Inferior parietal cortex (tissue), 1 donor: ENCODE data around the gene SLC16A5.
A peak's percentile ranks its signal among the peaks of the same experiment; 100 is the strongest.

Source experiments
- DNase-seq: peaks from one replicate; pipeline ENCODE4 v3.0.0-alpha.2; 2016; ENCODE audit errors: extremely low spot score

The SLC16A5 gene

DNA sequence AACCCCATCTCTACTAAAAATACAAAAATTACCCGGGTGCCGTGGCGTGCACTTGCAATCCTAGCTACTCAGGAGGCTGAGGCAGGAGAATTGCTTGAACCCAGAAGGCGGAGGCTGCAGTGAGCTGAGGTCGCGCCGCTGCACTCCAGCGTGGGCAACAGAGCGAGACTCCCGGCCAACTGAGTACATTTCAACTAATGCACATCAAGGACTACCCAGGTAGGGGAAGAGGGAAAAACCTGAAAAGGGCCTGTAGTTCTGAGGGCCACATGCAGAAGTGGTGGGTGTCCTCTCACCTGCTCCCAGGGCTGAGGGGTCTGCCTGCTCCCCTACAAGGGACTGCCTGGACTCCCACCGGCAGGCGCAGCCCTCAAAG is 584 bp upstream of the SLC16A5 start:
- no peak for DNase-seq

DNA sequence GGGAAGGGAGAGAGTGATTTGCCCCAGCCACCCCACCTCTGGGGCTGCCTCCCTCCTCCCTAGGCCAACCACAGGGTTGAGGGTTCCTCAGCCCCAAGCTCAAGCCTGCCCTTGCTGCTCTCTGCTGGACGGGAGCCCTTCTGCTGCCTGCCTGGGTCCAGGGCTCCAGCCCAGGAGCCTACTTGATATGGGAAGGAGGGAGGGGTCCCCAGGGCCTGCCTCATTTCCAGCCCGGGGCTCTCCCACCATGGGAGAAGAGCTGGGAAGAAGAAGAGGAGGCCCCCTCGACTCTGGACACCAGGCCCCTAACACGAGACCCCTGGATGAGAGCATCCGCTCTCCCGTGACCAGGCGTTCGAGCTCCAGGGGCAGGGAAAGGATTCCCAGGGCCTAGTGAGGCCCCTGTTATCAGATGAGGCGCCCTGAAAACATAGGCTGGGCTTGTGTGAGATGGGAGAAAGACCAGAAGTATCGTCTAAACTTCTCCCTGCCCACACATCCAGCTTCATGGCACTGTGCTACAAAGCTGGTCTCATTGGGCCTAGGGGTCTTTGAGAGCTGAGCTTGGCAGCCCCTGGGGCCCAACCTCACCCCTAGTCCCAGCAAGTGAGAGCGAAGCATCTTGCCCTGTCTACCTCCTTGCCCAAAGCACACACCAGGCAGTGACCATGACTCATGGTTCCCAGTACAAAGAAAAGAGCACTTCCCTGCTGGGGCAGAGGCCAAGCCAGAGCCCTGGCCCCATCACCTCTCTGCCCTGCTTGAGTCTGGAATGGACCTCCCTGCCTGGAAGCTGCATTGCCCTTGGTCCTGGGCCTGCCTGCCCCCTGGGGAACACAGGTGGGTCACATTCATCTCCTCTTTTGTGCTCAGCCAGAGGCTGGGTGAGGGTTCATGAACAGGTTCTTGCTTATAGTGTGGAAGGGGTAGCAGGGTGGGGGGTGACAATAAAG is 987 bp downstream of the SLC16A5 start:
- no peak for DNase-seq

DNA sequence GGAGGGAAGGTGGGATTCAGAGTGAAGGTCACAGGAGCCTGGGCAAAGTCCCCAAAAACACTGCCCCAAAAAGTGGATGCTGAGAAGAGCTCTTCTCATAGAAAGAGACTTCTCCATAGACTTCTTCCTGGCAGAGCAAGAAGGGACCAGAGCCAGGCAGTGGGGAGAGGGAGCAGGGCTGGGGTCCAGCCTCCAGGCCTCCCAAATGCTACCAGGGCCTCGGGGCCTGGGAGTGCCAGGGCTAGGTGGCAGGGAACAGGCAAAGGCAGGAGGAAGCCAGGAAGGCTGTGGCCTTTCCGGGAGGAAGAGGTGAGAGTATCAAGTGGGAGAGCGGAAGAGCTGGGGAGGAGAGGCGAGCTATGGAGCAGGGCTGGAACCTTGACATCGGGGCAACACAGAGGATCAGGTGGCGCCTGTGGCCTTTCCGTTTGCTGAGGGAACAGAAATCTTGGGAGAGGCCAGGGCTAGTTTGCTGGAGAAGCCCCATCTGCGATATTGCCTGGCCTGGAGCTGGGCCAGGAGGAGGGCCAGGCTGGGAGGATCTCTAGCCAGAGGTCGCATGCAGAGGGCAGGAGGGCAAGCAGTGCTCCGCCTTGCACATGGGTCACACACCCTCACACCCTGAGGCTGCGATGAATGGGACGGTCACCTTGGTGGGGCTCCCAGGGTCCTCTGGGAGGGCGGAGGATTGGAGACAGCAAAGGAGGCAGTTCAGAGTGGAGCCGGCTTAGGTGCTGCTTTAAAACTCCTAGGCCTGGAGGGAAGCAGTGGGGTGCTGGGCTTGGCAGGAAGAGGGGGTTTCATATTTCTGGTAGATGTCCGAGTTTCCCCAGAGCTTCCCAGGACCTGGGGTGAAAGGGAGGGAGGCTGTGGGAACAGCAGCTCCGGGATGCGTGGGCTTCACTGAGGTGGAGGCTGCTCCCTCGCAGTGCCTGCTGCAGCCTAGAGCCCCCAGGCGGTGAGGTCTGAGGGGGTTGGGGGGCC is 3.4 kb downstream of the SLC16A5 start:
- no peak for DNase-seq

DNA sequence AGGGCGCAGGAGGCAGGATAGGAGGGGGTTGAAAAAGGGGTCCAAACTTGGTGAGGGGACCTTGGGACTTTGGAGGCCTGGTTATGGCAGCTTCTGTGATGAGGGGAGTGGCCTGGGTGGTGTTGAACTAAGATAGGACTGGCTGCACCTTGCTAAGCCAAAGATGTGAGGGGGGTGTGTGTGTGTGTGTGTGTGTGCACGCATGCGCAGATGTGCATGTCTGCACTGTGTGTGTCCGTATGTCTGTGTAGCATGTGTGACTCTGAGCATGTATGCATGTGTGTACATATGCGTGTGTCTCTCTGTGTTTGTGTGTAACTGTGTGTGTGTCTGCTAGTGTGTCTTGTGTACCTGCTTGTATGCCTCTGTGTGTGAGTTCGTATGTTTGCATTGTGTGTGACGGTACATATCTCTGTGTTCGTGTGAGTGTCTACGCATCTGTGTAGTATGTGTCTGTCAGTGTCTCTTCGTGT is 4.1 kb downstream of the SLC16A5 start:
- no peak for DNase-seq

DNA sequence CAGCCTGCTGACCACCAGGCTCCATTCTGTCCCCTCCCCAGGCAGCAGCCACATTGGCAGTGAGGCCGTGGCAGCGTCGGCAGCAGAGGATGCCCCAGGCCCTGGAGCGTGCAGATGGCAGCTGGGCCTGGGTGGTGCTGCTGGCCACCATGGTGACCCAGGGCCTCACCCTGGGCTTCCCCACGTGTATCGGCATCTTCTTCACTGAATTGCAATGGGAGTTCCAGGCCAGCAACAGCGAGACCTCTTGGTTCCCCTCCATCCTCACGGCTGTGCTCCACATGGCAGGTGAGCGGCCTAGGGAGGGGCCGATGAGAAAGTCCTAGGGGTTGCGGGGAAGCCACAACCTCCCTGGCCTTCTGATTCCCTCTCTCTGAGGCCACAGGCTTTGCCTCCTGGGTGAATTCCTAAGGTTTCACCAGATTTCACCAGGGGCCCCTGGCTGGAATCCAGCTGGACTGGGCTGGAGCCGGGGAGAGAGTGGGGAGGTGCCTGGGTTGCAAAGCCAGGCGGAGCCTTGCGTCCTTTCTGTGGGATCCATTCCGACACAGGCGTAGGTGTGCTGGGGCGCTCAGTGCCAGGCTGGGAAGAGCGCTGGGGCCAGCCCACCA is 5.9 kb downstream of the SLC16A5 start:
- no peak for DNase-seq

DNA sequence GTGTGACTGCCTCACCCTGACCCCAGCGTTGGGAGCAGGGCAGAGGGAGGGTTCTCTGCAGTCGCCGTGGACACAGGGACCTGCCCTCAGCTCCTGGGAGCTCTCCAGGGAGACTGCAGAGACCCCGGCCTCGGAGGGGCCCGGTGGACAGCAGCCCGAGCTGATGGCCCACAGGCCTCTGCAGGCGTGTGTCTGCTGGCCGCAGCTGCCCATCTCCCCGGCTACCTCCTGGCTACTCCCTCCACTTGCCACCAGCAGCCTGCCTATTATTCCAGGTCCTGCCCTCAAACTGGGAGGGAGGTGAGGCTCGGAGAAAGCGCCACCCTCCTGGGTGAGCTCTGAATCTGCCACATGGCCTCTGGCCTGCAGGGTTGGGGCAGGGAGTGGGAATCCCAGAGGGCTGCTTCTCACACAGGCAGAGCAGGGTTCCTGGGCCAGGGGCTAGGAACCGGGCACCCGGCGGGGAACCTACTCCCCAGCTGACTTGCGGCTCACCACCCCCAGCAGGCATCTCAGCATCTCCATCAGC is 7.2 kb downstream of the SLC16A5 start:
- DNase-seq = no peak

DNA sequence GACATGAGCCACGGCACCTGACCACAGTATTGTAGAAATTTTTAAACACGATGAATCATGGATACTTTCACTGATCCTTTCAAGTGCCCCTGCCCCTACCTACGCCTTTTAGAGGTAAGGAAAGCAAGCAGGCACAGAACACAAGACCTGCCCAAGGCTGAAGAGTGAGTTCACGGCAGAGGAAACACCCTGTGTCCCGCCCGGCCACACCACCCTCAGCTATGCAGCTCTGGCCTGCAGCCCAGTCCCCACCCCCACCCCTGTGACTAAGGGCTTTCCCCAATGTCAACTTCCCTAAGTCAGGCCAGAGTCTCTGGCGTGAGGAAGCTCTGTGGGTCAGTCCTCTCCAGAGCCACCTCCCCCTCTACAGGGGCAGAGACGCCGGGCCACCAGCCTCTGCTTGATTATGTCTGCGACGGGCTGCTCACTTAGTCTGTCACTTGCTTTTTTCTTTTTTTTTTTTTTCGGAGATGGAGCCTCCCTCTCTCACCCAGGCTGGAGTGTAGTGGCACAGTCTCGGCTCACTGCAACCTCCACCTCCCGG is 8.4 kb downstream of the SLC16A5 start:
- no peak for DNase-seq

DNA sequence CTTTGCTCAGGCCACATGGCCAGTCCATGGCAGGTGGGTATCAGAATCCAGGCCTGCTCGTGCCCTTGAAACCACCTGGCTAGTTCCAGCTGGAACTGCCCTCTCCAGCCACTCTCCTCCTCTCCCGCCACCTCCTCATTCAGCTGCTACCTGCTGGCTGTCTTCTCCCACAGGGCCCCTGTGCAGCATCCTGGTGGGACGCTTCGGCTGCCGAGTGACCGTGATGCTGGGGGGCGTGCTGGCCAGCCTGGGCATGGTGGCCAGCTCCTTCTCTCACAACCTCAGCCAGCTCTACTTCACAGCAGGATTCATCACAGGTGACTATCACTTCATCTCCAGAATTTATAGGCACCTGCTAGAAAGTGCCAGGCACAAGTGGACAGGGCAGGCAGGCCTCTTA is 10.1 kb downstream of the SLC16A5 start:
- no peak for DNase-seq

DNA sequence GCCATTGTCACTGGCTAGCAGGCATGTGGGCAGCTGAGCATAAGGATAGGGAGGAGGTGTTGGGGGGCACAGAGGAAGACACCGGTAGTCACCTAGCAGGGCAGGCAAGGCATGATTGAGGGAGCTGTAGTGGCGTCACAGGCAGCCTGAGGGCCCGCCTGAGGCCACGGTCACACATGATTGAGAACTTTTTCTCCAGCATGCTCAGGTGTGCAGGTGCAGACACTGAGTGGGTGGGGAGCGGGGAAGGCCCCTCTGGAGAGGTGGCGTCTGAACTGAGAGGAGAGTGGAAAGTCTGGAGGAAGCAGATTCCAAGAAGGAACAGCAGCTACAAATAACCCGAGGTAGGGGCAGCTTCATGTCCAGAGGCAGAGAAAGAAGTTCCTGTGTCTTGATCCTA is 11.1 kb downstream of the SLC16A5 start:
- DNase-seq = no peak

DNA sequence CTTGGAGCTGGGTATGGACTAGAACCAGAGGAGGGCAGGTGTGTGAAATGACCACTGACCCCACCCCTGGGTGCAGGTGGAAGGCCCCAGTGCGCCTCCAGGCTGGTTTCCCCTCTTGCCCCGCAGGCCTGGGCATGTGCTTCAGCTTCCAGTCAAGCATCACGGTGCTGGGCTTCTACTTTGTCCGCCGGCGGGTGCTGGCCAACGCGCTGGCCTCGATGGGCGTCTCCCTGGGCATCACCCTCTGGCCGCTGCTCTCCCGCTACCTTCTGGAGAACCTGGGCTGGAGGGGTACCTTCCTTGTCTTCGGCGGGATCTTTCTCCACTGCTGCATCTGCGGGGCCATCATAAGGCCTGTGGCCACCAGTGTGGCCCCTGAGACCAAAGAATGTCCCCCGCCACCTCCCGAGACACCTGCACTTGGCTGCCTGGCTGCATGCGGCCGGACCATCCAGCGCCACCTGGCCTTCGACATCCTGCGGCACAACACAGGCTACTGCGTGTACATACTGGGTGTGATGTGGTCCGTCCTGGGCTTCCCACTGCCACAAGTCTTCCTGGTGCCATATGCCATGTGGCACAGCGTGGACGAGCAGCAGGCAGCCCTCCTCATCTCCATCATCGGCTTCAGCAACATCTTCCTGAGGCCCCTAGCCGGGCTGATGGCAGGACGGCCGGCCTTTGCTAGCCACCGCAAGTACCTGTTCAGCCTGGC is 12.3 kb downstream of the SLC16A5 start:
- no peak for DNase-seq

DNA sequence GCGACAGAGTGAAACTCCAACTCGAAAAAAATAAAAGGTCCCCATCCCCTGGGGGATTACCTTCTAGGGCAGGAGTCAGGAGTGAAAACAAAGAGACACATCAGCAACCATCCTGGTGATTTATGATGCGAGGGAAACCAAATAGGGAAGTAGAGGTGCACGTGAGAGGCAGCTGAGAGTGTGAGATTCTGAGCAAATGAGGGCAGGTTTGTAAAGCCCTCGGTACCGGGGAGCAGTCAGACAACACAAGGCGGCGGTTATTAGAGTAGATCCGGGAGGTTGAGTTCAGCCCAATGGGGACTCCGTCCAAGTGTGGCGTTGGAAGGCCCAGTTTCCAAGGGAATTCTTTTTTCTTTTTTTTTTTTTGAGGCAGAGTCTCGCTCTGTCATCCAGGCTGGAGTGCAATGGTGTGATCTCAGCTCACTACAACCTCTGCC is 14.6 kb downstream of the SLC16A5 start:
- no peak for DNase-seq

DNA sequence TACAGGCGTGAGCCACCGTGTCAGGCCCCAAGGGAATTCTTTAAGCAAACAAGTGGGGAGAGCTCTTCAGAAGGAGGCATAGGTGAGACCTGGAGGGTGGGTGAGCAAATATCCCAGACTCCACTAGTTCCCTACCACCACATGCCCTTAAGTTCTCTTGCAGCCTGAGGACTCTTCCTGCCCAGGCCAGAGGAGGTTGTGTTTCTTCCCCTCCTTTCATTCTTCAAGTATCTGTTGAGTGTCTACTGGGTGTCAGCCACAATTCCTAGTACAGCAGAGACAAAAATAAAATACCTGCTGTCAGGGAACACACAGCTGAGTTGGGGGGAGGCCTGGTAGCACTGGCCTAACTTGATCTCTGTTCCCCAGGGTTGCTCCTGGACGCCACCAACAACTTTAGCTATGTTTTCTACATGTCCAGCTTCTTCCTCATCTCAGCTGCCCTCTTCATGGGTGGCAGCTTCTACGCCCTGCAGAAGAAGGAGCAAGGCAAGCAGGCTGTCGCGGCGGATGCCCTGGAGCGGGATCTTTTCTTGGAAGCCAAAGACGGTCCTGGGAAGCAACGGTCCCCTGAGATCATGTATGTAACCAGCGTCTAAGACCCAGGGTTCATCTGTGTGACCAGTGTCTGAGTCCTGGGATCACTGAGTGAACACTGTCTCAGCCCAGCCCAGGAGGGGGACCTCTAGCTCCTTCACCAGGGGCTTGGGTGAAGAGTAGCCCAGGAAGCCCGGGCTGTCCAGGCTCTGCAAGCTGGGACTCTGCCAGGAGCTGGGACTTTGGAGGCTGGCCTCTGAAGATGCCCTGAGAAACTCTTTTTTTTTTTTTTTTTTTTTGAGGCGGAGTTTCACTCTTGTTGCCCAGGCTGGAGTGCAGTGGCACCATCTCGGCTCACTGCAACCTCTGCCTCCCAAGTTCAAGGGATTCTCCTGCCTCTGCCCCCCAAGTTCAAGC is 16.1 kb downstream of the SLC16A5 start:
- no peak for DNase-seq

DNA sequence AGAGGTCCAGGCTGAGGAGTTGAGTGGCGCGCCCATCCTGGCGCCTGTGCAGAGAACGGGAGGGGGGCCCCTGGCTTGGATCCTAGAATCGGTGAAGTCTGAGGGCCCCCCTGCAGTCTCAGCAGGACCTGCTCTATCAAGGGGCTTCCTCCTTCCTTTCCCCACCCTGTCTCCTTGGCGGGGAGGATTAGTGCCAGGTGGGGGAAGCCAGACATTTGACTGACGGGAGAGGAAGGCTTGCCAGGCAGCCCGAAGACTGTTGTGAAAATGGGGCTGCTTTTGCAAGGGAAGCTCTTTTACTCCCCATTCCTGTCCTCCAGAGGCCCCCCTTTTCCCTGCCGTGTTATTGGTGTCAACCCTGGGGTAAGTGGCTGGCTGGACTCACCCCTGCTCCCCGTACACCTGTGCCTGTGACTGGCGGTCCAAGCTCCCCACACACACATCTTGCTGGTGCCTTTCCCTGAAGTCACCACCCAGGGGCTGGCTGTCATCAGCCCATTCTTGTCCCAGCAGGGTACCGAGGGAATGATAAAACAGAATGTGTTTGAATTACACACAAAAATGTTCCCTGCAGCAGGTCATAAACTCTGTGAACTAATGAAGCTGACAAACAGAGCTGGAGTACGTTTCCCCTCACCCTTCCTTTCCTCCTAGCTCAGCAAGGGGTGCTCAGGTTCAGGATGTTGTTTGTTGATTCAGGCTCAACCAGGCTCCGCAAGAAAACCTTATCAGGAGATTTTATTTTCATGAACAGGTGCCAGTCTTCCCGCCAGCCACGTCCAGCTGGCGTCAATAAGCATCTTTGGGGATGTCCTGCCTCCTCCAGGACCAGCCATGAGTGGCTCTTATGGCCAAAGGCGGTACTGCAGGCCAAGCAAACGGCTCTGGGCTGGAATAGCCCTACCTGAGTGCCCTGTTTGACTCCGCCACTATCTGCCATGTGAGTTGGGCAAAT is 17.6 kb downstream of the SLC16A5 start:
- DNase-seq = no peak

DNA sequence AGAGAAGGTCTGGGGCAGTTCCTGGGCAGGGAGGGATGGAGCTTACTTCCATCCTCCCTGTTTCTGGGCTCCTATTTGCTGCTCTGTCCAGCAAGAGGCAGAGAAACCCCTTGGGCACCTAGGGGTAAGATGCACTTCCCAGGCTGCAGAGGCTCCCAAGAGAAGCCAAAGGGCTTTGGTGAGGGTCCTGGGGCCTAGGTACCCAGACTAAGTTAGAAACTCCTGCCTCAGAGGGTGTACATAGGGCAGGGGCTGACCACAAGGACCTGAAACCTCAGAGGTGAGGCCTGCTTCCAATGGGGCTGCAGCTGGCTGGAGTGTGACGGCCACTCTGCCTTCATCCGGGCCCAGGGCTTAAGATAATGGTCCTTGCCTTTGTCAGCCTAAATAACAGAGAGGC is 20.4 kb downstream of the SLC16A5 start:
- no peak for DNase-seq

DNA sequence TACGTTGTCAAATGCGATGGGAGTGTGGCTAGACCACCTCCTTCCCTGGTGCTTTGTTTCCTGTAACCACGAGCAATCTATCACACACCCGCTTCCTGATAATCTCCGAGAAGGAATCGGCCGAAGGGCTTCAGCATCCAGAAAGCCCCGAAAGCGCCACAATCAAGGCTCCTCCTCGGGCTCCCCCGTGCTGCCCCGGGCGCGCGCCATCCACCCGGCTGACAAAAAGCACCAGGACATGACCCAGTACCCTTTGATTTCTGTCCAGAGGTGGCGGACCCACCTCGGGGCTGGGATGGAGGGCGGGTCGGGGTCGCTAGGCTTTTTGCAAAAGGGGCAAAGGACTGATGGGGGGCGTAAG is 21.3 kb downstream of the SLC16A5 start:
- no peak for DNase-seq

DNA sequence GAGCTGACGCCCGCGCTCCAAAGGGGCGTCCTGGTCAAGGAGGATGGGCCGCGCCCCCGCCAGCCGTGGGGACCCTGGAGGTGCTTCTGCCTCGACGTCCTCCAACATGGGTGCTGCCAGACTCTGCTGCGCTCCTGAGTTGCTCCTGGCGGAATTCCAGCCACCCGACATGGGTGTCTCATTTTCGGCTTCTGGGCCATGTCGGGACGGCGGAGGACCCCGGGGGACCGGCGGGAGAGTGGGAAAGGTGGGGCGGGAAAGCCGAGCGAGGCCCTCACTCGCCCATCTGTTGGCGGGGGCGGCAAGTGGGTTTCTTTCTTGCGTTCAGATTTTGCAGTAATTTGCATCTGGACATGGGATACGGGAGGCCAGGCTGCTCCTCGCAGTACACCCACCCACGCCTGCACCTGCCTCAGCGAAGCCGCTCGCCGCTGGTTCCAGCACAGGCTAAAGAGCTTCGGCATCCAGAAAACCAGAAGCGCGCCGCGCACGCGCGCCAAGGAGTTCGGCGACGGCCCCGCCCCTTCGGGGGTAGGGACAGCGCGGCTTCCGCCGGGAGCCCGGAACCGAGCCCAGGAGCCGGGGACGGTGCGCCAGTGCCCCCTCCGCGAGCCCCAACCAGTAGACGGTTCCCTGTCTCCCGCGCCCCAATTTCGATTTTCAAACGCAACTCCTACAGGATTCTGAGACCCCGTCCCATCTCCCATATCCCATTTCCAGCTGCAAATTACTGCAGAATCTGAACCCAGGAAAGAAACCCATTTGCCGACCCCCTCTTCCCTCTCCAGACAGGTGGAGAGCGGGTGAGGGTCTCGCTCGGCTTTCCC is 21.9 kb downstream of the SLC16A5 start, which contains the start of gene ARMC7:
Gene ARMC7 (plus strand): TSS at position 563 of the 827 bp plus-strand sequence. CDS start 320 bp downstream, outside the sequence.
- peak; percentile 88 for DNase-seq

DNA sequence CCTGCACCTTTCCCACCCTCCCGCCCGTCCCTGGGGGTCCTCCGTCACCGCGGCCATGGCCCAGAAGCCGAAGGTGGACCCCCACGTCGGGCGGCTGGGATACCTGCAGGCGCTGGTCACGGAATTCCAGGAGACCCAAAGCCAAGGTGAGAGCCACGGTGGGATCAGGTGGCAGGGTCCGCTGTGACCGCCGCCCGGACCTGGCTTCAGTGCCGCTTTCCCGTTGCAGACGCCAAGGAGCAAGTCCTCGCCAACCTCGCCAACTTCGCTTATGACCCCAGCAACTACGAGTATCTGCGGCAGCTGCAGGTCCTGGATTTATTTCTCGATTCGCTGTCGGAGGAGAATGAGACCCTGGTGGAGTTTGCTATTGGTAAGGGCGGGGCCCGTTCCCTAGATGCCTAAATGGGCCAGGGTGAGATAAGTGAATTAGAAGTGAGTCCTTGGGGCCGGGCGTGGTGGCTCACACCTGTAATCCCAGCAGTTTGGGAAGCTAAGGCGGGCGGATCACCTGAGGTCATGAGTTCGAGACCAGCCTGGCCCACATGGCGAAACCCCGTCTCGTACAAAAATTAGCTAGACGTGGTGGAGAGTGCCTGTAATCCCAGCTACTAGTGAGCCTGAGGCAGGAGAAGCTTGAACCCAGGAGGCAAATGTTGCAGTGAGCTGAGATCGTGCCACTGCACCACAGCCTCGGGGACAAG is 22.6 kb downstream of the SLC16A5 start:
- no peak for DNase-seq
